HG03097 (cell line): ENCODE measurements around the gene MMS22L.
"Not testable (repeated sequence)": the region's sequence is repeated elsewhere in the genome, so short reads cannot be mapped to it uniquely, and the experiment has no call there.

ENCODE experiments used
- ATAC-seq: cut with Tn5 transposase; IDR thresholded peaks from one replicate; pipeline ENCODE4 v1.9.1; 2021; ENCODE audit not compliant: unreplicated experiment, low FRiP score

Gene MMS22L

GRCh38 chr6:97246842-97247241 lies 36.2 kb downstream of the MMS22L start:
- ATAC-seq, result no peak

- no peak for ATAC-seq
Measured at GRCh38 chr6:97240222-97240621, 42.8 kb downstream of the MMS22L start.

- ATAC-seq, result no peak
Measured at GRCh38 chr6:97231911-97232310, 51.1 kb downstream of the MMS22L start.

- no peak for ATAC-seq
Measured at GRCh38 chr6:97222903-97223302, 60.1 kb downstream of the MMS22L start.

- ATAC-seq, result no peak
Measured at GRCh38 chr6:97218912-97219311, 64.1 kb downstream of the MMS22L start.

GRCh38 chr6:97215157-97215769 lies 67.8 kb downstream of the MMS22L start:
- no peak for ATAC-seq

GRCh38 chr6:97214671-97215070 lies 68.3 kb downstream of the MMS22L start:
- ATAC-seq, result no peak

- no peak for ATAC-seq
Measured at GRCh38 chr6:97207383-97207782, 75.6 kb downstream of the MMS22L start.

GRCh38 chr6:97205966-97206365 lies 77.0 kb downstream of the MMS22L start:
- ATAC-seq, result no peak

- no peak for ATAC-seq
Measured at GRCh38 chr6:97203343-97203742, 79.7 kb downstream of the MMS22L start.

GRCh38 chr6:97198046-97198565 lies 84.9 kb downstream of the MMS22L start:
- no peak for ATAC-seq

- no peak for ATAC-seq
Measured at GRCh38 chr6:97195117-97195516, 87.9 kb downstream of the MMS22L start.

GRCh38 chr6:97189767-97190166 lies 93.2 kb downstream of the MMS22L start:
- no peak for ATAC-seq

GRCh38 chr6:97187951-97188350 lies 95.1 kb downstream of the MMS22L start:
- no peak for ATAC-seq

GRCh38 chr6:97186416-97186999 lies 96.5 kb downstream of the MMS22L start:
- ATAC-seq, result peak; percentile 79

- no peak for ATAC-seq
Measured at GRCh38 chr6:97177905-97178304, 105.1 kb downstream of the MMS22L start.

- ATAC-seq, result no peak
Measured at GRCh38 chr6:97176468-97176867, 106.5 kb downstream of the MMS22L start.

GRCh38 chr6:97175806-97176205 lies 107.2 kb downstream of the MMS22L start:
- ATAC-seq, result no peak

- ATAC-seq, result no peak
Measured at GRCh38 chr6:97174471-97174870, 108.5 kb downstream of the MMS22L start.

GRCh38 chr6:97160280-97160679 lies 122.7 kb downstream of the MMS22L start:
- no peak for ATAC-seq

GRCh38 chr6:97155447-97155846 lies 127.6 kb downstream of the MMS22L start:
- ATAC-seq, result not testable (repeated sequence)

- no peak for ATAC-seq
Measured at GRCh38 chr6:97154015-97154414, 129.0 kb downstream of the MMS22L start.
